Measurements from ENCODE around the gene ZNF407. TPM values are rescaled to one million over a fixed set of nuclear protein-coding genes. Genes with fewer than 3 reads are reported as not detected.

The ZNF407 gene
- total and polyA plus RNA-seq, 2 donors from 2014 or later = 2.5 to 17.8 TPM

DNA sequence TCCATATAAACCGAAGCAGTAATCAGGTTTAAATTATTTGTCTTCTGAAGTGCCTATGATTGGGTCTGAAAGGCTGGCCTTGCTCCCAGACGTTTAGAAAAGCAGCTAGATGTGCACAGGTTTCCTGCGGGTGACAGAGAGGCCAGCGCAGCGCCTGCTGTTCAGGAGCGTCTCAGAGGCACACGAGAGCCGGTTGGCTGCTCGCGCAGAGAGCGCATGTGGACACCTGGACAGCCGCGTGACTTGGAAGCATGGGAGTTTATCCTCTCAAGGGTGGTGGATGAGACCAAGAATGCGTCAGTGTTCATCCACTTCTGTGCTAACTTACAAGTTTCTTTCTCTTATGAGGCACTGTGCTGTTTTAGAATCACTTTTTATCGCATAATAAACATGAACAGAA is 307.6 kb downstream of the ZNF407 start:
- no peaks in the 10 kb centered on the region for H3K36me3 ChIP-seq (ENCODE audit: control insufficient read depth in 2 of 3, insufficient read depth in 3 of 3, low read length in 3 of 3)
- intact Hi-C loops (cut with DNase I) = no loop called here

DNA sequence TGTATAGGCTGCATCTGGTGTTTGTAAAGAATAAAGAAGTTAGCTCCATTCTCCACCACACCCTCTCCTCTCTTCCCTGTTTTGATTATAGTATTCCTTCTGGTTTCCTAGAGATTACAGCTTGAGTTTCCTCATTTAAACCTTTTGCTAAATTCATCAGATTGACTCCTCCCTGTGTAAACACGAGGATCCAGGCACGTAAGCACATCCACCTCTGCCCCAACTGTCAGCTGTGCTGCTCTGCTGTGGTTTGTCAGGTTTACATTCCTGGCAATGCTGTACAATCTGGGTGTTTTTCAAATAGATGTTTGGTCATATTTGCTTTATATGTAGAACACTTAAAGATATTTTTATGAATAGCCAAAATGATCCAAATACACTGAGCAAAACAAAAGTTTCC is 308.5 kb downstream of the ZNF407 start:
- Histone ChIP-seq H3K36me3 (ENCODE audit: control insufficient read depth in 2 of 3, insufficient read depth in 3 of 3, low read length in 3 of 3) (no peaks in the 10 kb centered on the region), H3K4me1 (ENCODE audit: control insufficient read depth in 2 of 3, insufficient read depth in 2 of 3, low read depth in 1 of 3, low read length in 3 of 3) (no peaks in the 10 kb centered on the region), H3K9me3 (ENCODE audit: control insufficient read depth in 2 of 3, insufficient read depth in 1 of 3, low read length in 3 of 3) (no peaks in the 10 kb centered on the region), H3K27ac (ENCODE audit: low read depth in 2 of 2, low read length in 2 of 2) (no peak overlapping the region), H3K9ac (ENCODE audit: low read length in 3 of 3) (no peak overlapping the region), H3K27me3 (ENCODE audit: control insufficient read depth, insufficient read depth, low read length) (no peaks in the 10 kb centered on the region), H3K4me3 (ENCODE audit: low read length in 3 of 3) (no peak overlapping the region)
- TF ChIP-seq, protein P1, sequence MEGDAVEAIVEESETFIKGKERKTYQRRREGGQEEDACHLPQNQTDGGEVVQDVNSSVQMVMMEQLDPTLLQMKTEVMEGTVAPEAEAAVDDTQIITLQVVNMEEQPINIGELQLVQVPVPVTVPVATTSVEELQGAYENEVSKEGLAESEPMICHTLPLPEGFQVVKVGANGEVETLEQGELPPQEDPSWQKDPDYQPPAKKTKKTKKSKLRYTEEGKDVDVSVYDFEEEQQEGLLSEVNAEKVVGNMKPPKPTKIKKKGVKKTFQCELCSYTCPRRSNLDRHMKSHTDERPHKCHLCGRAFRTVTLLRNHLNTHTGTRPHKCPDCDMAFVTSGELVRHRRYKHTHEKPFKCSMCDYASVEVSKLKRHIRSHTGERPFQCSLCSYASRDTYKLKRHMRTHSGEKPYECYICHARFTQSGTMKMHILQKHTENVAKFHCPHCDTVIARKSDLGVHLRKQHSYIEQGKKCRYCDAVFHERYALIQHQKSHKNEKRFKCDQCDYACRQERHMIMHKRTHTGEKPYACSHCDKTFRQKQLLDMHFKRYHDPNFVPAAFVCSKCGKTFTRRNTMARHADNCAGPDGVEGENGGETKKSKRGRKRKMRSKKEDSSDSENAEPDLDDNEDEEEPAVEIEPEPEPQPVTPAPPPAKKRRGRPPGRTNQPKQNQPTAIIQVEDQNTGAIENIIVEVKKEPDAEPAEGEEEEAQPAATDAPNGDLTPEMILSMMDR (IDR thresholded peaks at IDR 0.05; ENCODE audit: borderline replicate concordance, extremely low read depth, insufficient read depth) = no peak
- intact Hi-C loops (cut with DNase I) = no loop called here
- no peak for FAIRE-seq
- DNase-seq = no peak

More for the DNA sequence above, 307.6 kb downstream of the ZNF407 start:
- Histone ChIP-seq H3K27me3 (ENCODE audit: control insufficient read depth, insufficient read depth, low read length) (no peaks in the 10 kb centered on the region), H3K4me1 (ENCODE audit: control insufficient read depth in 2 of 3, insufficient read depth in 2 of 3, low read depth in 1 of 3, low read length in 3 of 3) (no peaks in the 10 kb centered on the region), H3K9me3 (ENCODE audit: control insufficient read depth in 2 of 3, insufficient read depth in 1 of 3, low read length in 3 of 3) (no peaks in the 10 kb centered on the region), H3K4me3 (ENCODE audit: low read length in 3 of 3) (no peak overlapping the region), H3K9ac (ENCODE audit: low read length in 3 of 3) (no peak overlapping the region), H3K27ac (ENCODE audit: low read depth in 2 of 2, low read length in 2 of 2) (no peak overlapping the region)
- FAIRE-seq = no peak
- no peak for DNase-seq
- TF ChIP-seq, protein P1 (IDR thresholded peaks at IDR 0.05; ENCODE audit: borderline replicate concordance, extremely low read depth, insufficient read depth) = no peak

DNA sequence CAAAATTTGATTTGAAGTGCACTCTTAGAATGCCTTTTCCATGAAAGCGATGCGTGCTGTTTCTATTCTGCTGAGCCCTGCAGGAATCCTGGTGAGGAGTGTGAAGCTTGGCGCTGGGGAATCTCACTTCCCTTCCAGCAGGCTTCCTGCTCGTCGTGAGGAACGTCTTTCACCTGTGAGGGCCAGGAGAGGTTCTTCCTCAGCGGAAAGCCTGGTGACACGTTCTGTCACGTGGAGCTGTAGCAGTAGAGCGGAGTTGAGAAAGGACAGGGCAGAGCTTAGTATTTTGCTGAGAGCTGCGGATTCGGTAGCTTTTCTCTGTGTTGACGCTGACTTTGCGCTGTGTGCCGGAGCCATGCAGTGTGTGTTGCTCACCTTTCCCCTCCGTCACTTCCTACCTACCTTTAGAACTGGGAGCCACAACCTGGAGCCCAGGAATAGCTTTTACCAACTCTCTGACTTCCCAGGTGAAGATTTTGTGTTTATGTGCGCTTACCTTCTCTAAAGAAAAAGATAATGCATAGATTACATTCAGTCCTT is 316.5 kb downstream of the ZNF407 start:
- DNase-seq (no peak), FAIRE-seq (no peak)
- H3K4me1 ChIP-seq (ENCODE audit: control insufficient read depth in 2 of 3, insufficient read depth in 2 of 3, low read depth in 1 of 3, low read length in 3 of 3) = no peaks in the 10 kb centered on the region
- intact Hi-C loops (cut with DNase I) = no loop called here
- H3K4me3 ChIP-seq (ENCODE audit: low read length in 3 of 3) = no peak overlapping the region
- no peaks in the 10 kb centered on the region for H3K27me3 ChIP-seq (ENCODE audit: control insufficient read depth, insufficient read depth, low read length)
- no peaks in the 10 kb centered on the region for H3K36me3 ChIP-seq (ENCODE audit: control insufficient read depth in 2 of 3, insufficient read depth in 3 of 3, low read length in 3 of 3)
- TF ChIP-seq, protein P1 (IDR thresholded peaks at IDR 0.05; ENCODE audit: borderline replicate concordance, extremely low read depth, insufficient read depth) = no peak
- H3K9me3 ChIP-seq (ENCODE audit: control insufficient read depth in 2 of 3, insufficient read depth in 1 of 3, low read length in 3 of 3) = no peaks in the 10 kb centered on the region
- no peak overlapping the region for H3K9ac ChIP-seq (ENCODE audit: low read length in 3 of 3)
- H3K27ac ChIP-seq (ENCODE audit: low read depth in 2 of 2, low read length in 2 of 2) = no peak overlapping the region

DNA sequence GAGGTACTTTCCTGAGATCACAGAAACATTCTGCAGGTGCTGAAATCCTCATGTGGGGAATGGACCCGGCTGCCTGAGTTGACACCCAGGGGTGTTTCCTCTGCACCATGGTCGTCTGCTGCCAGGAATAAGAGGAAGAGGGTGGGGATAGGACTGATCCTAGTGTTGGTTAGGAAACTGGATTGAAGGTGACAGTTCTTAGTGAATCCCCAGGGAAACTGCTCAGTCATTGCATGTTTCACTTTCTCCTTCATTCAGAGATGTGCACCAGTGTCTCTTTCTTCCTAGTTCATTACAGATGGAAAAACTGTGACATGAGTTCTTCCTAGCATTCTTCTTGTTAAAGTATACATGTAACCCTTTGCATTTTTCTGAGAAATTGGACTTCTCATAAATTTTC is 317.0 kb downstream of the ZNF407 start:
- no peak overlapping the region for H3K9ac ChIP-seq (ENCODE audit: low read length in 3 of 3)
- no peaks in the 10 kb centered on the region for H3K36me3 ChIP-seq (ENCODE audit: control insufficient read depth in 2 of 3, insufficient read depth in 3 of 3, low read length in 3 of 3)
- intact Hi-C loops (cut with DNase I) = no loop called here
- DNase-seq (no peak), FAIRE-seq (no peak)
- H3K27me3 ChIP-seq (ENCODE audit: control insufficient read depth, insufficient read depth, low read length) = no peaks in the 10 kb centered on the region
- no peaks in the 10 kb centered on the region for H3K4me1 ChIP-seq (ENCODE audit: control insufficient read depth in 2 of 3, insufficient read depth in 2 of 3, low read depth in 1 of 3, low read length in 3 of 3)
- no peak overlapping the region for H3K27ac ChIP-seq (ENCODE audit: low read depth in 2 of 2, low read length in 2 of 2)
- TF ChIP-seq, protein P1 (IDR thresholded peaks at IDR 0.05; ENCODE audit: borderline replicate concordance, extremely low read depth, insufficient read depth) = no peak
- H3K4me3 ChIP-seq (ENCODE audit: low read length in 3 of 3) = no peak overlapping the region
- H3K9me3 ChIP-seq (ENCODE audit: control insufficient read depth in 2 of 3, insufficient read depth in 1 of 3, low read length in 3 of 3) = no peaks in the 10 kb centered on the region
